GM03348 (cell line): ENCODE measurements around the gene KIDINS220.
A peak's percentile ranks its signal among the peaks of the same experiment; 100 is the strongest.

Experiments used
- DNase-seq: peaks from one replicate; pipeline ENCODE4 v3.0.0; 2012; ENCODE audit warnings: low spot score

The KIDINS220 gene

GRCh38 chr2:8697190-8697589 is 140.2 kb downstream of the KIDINS220 start:
- no peak for DNase-seq

GRCh38 chr2:8694737-8695136 is 142.7 kb downstream of the KIDINS220 start:
- DNase-seq, result no peak

- DNase-seq, result peak; percentile 61
These were observed 144.1 kb downstream of the KIDINS220 start for GRCh38 chr2:8693157-8693821.

- no peak for DNase-seq
These were observed 144.6 kb downstream of the KIDINS220 start for GRCh38 chr2:8692783-8693156.

- no peak for DNase-seq
These were observed 145.5 kb downstream of the KIDINS220 start for GRCh38 chr2:8691859-8692437.

- peak; percentile 89 for DNase-seq
These were observed 151.6 kb downstream of the KIDINS220 start for GRCh38 chr2:8685697-8686358.

GRCh38 chr2:8684878-8685696 is 152.3 kb downstream of the KIDINS220 start:
- DNase-seq, result peak; percentile 66

GRCh38 chr2:8684540-8684877 is 152.9 kb downstream of the KIDINS220 start:
- peak; percentile 34 for DNase-seq

- peak; percentile 51 for DNase-seq
These were observed 154.4 kb downstream of the KIDINS220 start for GRCh38 chr2:8682719-8683667.

GRCh38 chr2:8681786-8682692 is 155.4 kb downstream of the KIDINS220 start, which contains the start of gene ID2:
TSS of gene ID2 (plus strand) at chr2:8682056. CDS start at chr2:8682166, 110 bp downstream.
- DNase-seq, result peak; percentile 100

- DNase-seq, result peak; percentile 57
These were observed 156.3 kb downstream of the KIDINS220 start for GRCh38 chr2:8680822-8681760.

- DNase-seq, result peak; percentile 36
These were observed 157.3 kb downstream of the KIDINS220 start for GRCh38 chr2:8679827-8680731.

GRCh38 chr2:8679567-8679826 is 157.9 kb downstream of the KIDINS220 start:
- DNase-seq, result no peak
